HFF-Myc (cell line): ENCODE data around the gene LEMD3.

Source experiments
- DNase-seq: peaks from one replicate; pipeline ENCODE4 v3.0.0-alpha.2; 2011; ENCODE audit warnings: low read depth; ENCODE audit errors: extremely low read depth
- H3K4me3 ChIP-seq: replicated peaks from 2 replicates; pipeline ENCODE4 v1.5.1; 2011; ENCODE audit warnings: low read depth, mild to moderate bottlenecking, control low read depth, low read length
- TF ChIP-seq, protein P1 (sequence below): IDR thresholded peaks from 2 replicates; pipeline ENCODE4 v1.5.1; 2012; ENCODE audit warnings: mild to moderate bottlenecking, low read depth, low read length, control low read depth; ENCODE audit errors: missing control alignments

Gene LEMD3

DNA sequence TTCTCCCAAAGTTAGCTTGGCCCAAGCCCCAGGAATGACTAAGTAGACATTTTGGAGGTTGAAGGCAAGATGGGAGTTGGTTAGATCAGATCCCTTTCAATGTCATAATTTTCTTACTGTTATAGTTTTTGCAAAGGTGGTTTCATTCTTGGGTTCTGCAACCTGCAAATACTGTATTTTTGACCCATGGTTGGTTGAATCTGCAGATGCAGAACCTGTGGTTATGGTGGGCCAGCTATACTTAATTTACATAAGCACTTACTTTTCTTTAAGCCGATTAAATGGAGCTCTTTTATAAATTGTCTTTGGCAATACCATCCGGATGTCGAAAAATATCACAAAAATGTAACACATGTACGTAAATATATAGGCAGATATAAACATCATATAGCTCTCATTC, 25.6 kb downstream of the LEMD3 start:
- DNase-seq, result no peak
- H3K4me3 ChIP-seq, result no peak overlapping the region
- TF ChIP-seq, protein P1, sequence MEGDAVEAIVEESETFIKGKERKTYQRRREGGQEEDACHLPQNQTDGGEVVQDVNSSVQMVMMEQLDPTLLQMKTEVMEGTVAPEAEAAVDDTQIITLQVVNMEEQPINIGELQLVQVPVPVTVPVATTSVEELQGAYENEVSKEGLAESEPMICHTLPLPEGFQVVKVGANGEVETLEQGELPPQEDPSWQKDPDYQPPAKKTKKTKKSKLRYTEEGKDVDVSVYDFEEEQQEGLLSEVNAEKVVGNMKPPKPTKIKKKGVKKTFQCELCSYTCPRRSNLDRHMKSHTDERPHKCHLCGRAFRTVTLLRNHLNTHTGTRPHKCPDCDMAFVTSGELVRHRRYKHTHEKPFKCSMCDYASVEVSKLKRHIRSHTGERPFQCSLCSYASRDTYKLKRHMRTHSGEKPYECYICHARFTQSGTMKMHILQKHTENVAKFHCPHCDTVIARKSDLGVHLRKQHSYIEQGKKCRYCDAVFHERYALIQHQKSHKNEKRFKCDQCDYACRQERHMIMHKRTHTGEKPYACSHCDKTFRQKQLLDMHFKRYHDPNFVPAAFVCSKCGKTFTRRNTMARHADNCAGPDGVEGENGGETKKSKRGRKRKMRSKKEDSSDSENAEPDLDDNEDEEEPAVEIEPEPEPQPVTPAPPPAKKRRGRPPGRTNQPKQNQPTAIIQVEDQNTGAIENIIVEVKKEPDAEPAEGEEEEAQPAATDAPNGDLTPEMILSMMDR, result no peak

DNA sequence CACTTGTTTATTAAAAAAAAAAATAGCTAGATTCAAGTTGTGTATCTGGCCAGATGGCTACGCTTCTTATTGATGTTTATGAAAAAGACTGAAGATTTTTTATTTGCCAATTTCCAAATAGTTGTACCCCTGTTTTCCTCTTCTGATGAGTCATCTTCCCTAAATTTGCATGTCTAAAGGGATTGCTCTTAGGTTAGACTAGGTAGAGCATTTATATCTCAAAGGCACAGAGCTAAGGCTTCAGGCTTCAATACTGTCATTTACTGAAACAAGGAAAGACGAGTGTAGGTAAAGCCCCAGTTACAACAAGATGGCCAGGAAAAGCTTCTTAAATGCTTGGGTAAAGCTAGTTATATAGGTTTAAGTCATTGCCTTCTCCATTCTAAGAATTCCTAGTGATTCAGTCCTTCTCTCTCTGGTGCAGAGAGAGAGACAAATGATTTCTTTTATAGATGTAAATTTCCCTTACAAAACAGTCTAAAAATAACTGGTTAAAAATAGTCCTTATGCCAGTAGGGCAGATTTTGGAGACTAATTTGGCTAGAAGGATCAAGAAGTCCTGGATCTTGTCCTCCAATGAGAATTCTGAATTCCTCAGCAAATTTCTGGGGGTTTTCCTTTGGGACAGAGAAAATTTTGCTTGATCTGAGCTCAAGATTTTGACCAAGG, 26.1 kb downstream of the LEMD3 start:
- DNase-seq, result no peak
- TF ChIP-seq, protein P1, result no peak
- H3K4me3 ChIP-seq, result no peak overlapping the region

DNA sequence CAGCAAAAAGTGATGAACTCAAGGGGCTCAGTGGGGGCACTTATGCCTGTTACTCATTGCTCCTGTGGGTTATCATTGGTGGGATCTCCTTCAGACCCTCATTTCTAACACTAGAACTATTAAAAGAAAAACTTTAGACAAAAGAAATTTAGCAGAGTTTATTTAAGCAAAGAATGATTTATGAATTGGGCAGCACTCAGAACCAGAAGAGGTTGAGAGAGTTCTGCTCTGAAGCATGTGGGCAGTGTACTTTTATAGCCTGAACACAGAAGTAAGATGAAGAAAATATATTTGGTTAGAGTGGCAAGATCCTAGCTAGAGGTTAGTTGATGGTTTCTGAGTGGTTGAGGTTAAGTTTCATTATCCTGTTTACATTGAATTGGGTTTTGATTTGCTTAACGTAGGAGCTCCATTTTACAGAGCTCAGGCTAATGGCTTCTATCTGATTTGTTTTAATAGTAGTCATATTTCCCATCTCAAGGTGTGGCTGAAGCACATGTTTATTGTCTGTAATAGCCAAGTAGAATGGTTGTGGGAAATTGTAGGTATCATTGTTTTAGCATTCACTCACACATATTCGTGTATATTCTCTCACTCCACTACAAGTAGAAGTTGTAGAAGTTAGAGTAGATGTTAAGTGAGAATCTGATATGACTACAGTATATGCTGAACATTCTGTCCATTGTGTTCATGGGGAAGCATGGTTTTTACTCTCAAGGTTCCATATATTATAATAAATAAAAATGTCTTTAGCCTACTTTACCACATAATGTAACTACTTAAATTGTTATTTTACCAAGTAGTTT, 27.6 kb downstream of the LEMD3 start:
- TF ChIP-seq, protein P1, result no peak
- H3K4me3 ChIP-seq, result no peak overlapping the region
- DNase-seq, result no peak

DNA sequence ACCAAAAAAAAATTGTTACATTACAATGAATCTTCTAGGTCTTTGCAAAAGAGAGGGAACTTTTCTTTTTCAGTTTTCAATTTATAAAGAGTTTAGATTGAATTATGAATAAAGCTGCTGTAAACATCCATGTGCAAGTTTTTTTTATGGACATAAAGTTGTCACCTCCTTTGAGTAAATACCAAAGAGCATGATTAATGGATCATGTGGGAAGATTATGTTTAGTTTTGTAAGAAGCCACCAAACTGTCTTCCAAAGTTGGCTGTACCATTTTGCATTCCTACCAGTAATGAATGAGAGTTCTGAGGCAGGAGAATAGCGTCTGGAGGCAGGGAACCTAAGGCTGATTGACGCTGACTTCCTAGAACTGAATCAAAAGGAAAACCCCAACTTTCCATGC, 30.2 kb downstream of the LEMD3 start:
- H3K4me3 ChIP-seq, result no peak overlapping the region

DNA sequence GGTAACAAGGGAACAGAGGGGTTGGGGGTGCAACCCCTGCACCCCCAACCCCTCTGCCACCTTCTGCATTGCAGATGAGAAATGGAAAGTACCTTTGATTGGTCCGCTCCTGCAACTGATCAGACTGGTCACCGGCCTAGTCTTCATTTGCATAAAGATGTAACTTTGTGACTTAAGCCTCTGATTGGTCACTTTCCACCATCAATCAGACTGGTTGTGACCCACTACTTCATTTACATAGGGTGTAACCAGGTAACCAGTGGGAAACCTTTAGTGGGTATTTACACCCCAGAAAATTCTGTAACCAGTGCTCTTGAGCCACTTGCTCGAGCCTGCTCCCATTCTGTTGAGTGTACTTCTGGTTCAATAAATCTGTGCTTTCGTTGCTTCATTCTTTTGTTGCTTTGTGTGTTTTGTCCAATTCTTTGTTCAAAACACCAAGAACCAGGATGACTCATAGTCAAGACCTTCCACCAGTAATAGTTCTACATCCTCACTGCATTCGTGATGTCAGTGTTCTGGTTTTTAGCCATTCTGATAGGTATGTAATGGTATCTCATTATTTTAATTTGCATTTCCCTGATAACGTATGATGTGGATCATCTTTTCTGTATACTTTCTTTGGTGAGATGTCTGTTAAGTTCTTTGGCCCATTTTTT, 30.8 kb downstream of the LEMD3 start:
- no peak for DNase-seq
- H3K4me3 ChIP-seq, result no peak overlapping the region
- TF ChIP-seq, protein P1, result no peak

More for the DNA sequence above, 30.2 kb downstream of the LEMD3 start:
- DNase-seq, result no peak
- TF ChIP-seq, protein P1, result no peak

DNA sequence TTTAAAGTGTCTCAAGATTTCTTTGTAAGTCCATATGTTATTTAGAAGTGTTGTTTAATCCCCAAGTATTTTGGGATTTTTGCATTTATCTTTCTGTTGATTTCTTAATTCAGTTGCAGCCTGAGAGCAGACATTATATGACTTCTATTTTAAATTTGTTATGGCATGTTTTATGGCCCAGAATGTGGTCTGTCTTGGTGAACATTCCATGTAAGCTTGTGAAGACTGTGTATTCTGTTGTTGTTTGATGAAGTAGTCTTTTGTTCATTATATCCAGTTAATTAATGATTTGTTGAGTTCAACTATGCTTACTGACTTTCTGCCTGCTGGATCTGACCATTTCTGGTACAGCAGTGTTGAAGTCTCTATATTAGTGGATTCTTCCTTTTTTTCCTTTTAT, 34.0 kb downstream of the LEMD3 start:
- TF ChIP-seq, protein P1, result no peak
- DNase-seq, result no peak
- no peak overlapping the region for H3K4me3 ChIP-seq
